ENCODE data around the gene KREMEN1. TPM values are rescaled to one million over a fixed set of nuclear protein-coding genes. Genes with fewer than 3 reads are reported as not detected.

Gene KREMEN1
- total and polyA plus RNA-seq, 9 of the 15 experiments (the other 6 are each of a cell fraction or from before 2014, with no cell fraction given) = 0.69 to 11.5 (median 4.3) TPM

- H3K27ac ChIP-seq (ENCODE audit: extremely low read depth, low read depth, low read length) = no peak overlapping the region
- intact Hi-C loops (cut with micrococcal nuclease) = no loop called here
- H2AFZ ChIP-seq (ENCODE audit: low read depth, low read length) = no peak overlapping the region
- H3K4me1 ChIP-seq (replicated peaks in 1 of 2; ENCODE audit: control insufficient read depth in 2 of 2, insufficient read depth in 2 of 2, low read length in 2 of 2) = peaks cover 16 to 39% of the 10 kb centered on the region in 2 experiments
- no peaks in the 10 kb centered on the region for H4K20me1 ChIP-seq (replicated peaks; ENCODE audit: control insufficient read depth, insufficient read depth, low read length)
- ChIA-PET CTCF (ENCODE audit: low intra/inter-chr PET ratio) (no interaction called here), POLR2A (interaction anchor here (0.6 to 0.7 kb wide), 2 partner anchors 31 to 46 kb away, joined by 3 read pairs; no protein-coding TSS in a partner anchor)
- no peaks in the 10 kb centered on the region for H3K36me3 ChIP-seq (ENCODE audit: control insufficient read depth, insufficient read depth, low read length)
- DNase-seq (ENCODE audit: extremely low read depth in 1 of 4, low spot score in 3 of 4) (no peak), ATAC-seq (no peak), FAIRE-seq (no peak)
- no peak overlapping the region for H3K9ac ChIP-seq (ENCODE audit: insufficient read depth in 1 of 2, low read depth in 2 of 2, low read length in 2 of 2)
- 89% methylated on average over 3 of the region's 10 CpGs for WGBS (ENCODE audit: insufficient coverage, low coverage, missing lambda C conversion rate)
- in situ Hi-C loops (cut with MboI) = no loop called here
- H3K4me3 ChIP-seq = no peak overlapping the region
- no TSS peak for BruUV-seq (replicated peaks)
- no peak overlapping the region; the same call in 1 of the 2 replicates for H3K4me2 ChIP-seq (ENCODE audit: insufficient read depth, low read length)
- no peaks in the 10 kb centered on the region for H3K9me3 ChIP-seq (replicated peaks; ENCODE audit: control insufficient read depth, insufficient read depth, low read depth, low read length)
- H3K79me2 ChIP-seq (ENCODE audit: control insufficient read depth, insufficient read depth, low read length) = no peaks in the 10 kb centered on the region
- H3K27me3 ChIP-seq (ENCODE audit: control insufficient read depth in 2 of 2, insufficient read depth in 2 of 2, low read length in 2 of 2) = no peaks in the 10 kb centered on the region
- no peaks in the 10 kb centered on the region for H3K9me1 ChIP-seq (ENCODE audit: control insufficient read depth, insufficient read depth, low read length)
- TF ChIP-seq ZNF174 (CRISPR knock-in tag; IDR thresholded peaks at IDR 0.05) = no peak
- no peak for TF ChIP-seq SMAD1 (IDR thresholded peaks at IDR 0.05; ENCODE audit: low read depth, low read length, partially characterized antibody)
- TF ChIP-seq LEF1 (IDR thresholded peaks at IDR 0.05) = no peak
- no peak for TF ChIP-seq ASH1L (IDR thresholded peaks at IDR 0.05; ENCODE audit: borderline replicate concordance, low read depth, partially characterized antibody)
- TF ChIP-seq TRIM25 (IDR thresholded peaks at IDR 0.05; ENCODE audit: borderline replicate concordance) = no peak
- no peak for TF ChIP-seq CHAMP1 (IDR thresholded peaks at IDR 0.05)
Measured at GRCh38 chr22:29074276-29074772, 1.5 kb downstream of the KREMEN1 start.
